ENCODE measurements around the gene PROS1. TPM values are rescaled to one million over a fixed set of nuclear protein-coding genes. Genes with fewer than 3 reads are reported as not detected.
"Not testable (repeated sequence)": the region's sequence is repeated elsewhere in the genome, so short reads cannot be mapped to it uniquely, and the experiment has no call there.

The PROS1 gene
- polyA plus RNA-seq, 1 donor: 28.1 TPM

DNA sequence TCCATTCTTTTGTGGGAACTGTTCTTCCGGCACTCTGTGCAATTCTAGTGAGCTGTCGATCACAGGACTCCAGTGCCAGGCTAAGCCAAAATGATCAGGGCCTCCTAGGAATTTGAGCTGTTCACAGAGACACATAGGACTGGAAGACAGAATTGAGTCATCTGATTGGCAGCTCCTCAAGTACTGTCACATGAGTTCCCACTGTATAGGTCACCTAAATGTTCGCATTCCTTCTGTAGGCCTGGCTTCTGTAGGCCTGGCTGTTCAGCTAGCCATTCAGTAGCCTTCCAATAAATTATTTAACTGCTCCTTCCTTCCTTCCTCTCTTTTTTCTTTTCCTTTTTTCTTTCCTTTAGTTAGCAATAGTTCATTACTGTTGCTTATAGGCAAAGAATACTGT is 4.3 kb downstream of the PROS1 start:
- DNase-seq: no peak

GRCh38 chr3:93965106-93965505 is 8.6 kb downstream of the PROS1 start:
- not testable (repeated sequence) for DNase-seq

DNA sequence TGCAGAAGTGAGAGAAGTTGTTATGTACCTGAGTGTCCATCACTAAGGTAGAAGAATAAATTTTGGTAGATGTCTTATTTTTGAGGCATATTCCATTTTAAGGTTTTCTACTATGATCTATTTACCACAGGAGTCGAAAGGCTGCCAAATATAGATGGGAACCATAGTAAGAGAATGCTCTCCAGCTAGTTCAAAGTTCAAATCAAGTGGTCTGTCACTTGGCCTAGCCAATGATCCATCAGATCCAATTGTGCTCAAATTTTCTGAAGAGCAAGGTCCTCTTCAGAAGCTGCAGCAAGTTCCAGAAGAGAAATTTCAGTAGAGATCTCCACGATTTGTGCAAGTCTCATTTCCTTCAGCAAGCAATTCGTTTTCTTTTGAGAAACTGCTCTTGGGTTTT is 10.9 kb downstream of the PROS1 start:
- no peak for DNase-seq

DNA sequence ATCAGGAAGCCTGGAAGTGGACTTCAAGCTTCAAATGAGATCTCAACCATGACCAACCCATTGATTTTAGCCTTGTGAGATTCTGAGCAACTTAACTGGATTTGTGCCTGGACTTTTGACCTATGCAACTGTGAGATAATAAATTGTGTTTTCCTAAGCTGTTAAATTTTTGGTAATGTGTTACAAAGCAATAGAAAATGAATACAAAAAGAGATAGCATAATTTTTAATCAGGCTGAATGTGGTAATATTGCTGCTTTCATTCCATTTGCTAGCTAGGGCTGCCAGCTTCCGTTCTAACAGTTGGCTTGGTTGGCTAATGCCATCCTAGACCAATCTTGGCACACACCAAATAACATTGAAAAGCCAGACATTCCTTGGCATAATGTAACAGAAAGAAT is 12.2 kb downstream of the PROS1 start:
- no peak for DNase-seq

GRCh38 chr3:93961026-93961425 is 12.7 kb downstream of the PROS1 start:
- DNase-seq: no peak

DNA sequence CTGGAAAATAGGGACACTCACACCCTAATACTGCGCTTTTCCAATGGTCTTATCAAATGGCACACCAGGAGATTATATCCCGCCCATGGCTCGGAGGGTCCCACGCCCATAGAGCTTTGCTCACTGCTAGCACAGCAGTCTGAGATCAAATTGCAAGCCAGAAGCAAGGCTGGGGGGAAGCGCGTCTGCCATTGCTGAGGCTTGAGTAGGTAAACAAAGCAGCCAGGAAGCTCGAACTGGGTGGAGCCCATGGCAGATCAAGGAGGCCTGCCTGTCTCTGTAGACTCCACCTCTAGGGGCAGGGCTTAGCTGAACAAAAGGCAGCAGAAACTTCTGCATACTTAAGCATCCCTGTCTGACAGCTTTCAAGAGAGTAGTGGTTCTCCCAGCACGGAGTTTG is 23.7 kb downstream of the PROS1 start:
- not testable (repeated sequence) for DNase-seq

GRCh38 chr3:93937485-93937884 is 36.2 kb downstream of the PROS1 start:
- not testable (repeated sequence) for DNase-seq

GRCh38 chr3:93936549-93936948 is 37.1 kb downstream of the PROS1 start:
- DNase-seq: no peak

DNA sequence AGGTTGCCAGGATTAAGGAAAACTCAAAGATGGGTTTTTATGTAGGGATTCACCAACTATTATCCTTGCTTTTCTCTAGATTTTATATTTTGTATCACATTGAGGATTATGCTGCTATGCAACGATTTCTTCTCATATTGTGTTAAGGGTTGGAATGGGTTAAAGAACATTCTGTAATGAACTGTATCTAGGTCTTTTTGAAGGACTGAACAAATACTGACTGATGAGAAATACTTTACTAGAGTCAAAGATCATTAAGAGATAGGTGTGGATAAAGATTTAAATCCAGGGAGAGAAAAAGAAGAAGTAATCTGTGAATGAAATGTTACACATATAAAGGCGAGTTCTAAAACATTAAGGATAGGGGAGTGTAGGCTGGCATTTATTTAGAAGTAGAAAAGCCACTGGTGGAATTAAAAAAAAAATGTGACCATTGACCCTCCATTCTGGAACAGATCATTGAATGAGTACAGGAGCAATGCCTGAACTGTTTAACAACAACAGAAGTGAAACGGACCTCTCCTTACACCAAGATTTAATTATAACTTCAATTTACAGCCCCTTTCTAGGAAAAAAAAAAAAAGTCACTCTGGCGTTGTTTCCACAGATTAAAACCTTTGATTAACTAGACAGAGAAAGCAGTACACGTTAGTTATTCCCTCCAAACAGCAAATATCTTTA is 39.2 kb downstream of the PROS1 start:
- no peak for DNase-seq

DNA sequence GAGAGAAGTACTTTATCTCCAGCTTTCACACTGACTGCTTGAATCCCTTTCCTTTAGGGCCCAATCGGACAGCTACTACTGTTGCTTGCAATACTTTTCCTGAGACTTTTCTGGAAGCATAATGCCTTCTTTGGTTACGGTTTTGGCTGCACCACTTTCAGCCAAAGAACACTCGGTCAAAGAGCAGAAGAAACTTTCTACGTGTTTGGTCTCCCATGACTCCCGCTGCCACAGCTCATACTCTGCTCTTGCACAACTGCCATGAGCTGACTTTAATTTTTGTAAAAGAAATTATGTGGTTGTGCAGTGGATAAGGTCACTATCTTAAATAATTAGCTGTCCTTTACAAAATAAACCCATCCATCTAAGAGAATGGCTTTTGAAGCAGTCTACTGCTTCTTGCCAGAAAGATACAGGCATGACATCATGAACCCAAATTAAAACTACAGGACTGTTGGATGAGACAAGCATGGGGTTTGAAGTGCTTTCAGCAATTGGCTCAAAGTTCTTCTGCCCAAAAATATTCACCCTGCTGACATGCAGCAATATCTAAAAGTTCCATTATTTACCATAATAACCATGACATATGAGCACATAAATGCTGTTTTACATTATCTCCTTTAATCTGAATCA is 42.0 kb downstream of the PROS1 start:
- DNase-seq: no peak

GRCh38 chr3:93930041-93930440 is 43.7 kb downstream of the PROS1 start:
- no peak for DNase-seq

DNA sequence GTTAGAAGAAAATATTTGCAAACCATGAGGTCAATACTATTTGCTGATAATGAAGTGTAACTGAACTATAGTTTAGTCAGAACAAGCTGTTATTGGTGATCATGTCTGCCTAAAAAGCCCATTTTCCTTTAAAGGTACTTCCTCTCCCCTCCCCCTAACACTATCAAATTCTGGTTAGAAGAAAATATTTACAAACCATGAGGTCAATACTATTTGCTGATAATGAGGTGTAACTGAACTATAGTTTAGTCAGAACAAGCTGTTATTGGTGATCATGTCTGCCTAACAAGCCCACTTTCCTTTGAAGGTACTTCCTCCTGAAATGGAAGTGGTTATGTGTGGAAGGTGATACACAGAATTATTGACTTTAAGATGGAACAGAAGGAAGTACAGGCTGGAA is 46.9 kb downstream of the PROS1 start:
- DNase-seq: no peak

GRCh38 chr3:93924491-93924890 is 49.2 kb downstream of the PROS1 start:
- no peak for DNase-seq

- DNase-seq: no peak
Measured at GRCh38 chr3:93923006-93923405, 50.7 kb downstream of the PROS1 start.

DNA sequence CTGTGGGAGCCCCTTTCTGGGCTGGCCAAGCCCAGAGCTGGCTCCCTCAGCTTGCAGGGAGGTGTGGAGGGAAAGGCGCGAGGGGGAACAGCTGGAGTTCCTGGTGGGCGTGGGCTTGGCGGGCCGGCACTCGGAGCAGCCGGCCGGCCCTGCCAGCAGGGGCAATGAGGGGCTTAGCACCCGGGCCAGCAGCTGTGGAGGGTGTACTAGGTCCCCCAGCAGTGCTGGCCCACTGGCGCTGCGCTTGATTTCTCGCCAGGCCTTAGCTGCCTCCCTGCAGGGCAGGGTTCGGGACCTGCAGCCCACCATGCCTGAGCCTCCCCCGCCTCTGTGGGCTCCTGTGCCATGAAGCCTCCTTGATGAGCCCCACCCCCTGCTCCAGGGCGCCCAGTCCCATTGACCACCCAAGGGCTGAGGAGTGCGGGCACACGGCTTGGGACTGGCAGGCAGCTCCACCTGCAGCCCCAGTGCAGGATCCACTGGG is 56.1 kb downstream of the PROS1 start:
- not testable (repeated sequence) for DNase-seq

- DNase-seq: not testable (repeated sequence)
Measured at GRCh38 chr3:93913623-93914022, 60.1 kb downstream of the PROS1 start.

DNA sequence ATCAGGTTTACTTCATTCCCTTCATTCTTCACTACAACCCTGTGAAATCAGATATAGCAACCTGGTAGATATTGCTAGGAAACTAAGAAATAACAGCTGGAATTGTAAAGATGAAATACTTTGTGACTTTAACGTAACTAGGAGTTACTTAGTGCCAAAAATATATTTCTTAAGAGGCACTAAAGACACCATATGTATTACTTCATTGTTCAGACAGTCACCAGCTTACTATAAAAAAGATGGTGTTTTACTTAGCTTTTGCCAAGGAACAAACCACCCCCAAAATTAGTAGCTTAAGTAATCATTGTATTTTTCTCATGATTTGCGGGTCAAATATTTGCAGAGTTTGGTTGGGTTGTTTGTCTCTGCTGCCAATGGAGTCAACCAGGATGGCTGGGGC is 62.5 kb downstream of the PROS1 start:
- DNase-seq: no peak

GRCh38 chr3:93910097-93910496 is 63.6 kb downstream of the PROS1 start:
- no peak for DNase-seq

DNA sequence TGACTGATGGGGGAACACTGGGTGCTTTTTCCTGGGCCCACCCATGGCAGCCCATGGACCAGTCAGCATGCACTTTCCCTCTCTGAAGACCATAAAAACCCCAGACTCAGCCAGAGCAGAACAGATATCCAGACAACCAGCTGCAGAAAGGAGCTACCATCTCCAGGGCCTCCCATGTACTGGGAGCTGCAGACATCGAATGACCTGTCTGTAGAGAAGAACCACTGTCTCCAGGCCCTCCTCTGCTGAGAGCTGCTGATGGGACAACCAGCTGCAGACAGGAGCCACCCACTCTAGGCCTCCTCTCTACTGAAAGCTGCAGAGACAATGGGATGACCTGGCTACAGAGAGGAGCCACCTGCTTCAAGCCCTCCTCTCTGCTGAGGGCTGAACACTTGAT is 66.6 kb downstream of the PROS1 start:
- DNase-seq: no peak

DNA sequence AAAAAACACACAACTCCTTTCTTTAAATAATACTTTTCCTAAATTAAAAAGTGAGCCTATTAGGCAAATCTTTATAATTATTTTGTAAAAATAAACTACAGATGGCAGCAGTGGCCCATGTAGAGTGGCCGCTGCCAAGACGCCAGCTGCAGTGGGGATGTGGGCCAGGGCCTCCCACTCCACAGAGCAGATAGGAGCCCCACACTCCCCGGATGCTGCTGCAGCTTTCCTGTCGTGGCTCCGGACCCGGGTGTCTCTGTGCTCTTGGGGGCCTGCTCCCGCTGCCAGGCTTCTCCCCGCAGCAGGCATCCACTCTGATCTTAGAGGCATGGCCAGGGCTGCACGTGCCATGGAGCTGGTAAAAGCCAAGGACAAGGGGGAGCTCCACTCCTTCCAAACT is 67.5 kb downstream of the PROS1 start:
- DNase-seq: no peak

GRCh38 chr3:93904568-93904967 is 69.1 kb downstream of the PROS1 start:
- no peak for DNase-seq

GRCh38 chr3:93878250-93879017 is 95.3 kb downstream of the PROS1 start:
- DNase-seq: not testable (repeated sequence)

- not testable (repeated sequence) for DNase-seq
Measured at GRCh38 chr3:93877427-93877826, 96.3 kb downstream of the PROS1 start.

GRCh38 chr3:93873412-93873811 is 100.3 kb downstream of the PROS1 start:
- DNase-seq: not testable (repeated sequence)
